Smooth muscle cell (in vitro differentiated cells): ENCODE measurements around the gene PPP1R26. TPM values are rescaled to one million over a fixed set of nuclear protein-coding genes. Genes with fewer than 3 reads are reported as not detected.

Experiments used
- DNase-seq: peaks from one replicate; lab custom pipeline; 2025; ENCODE audit not compliant: unreplicated experiment; lab: John Stamatoyannopoulos, UW
- H2AFZ ChIP-seq: fragments of 200-600 bp; sonication (generic); 2 replicates; pipeline ENCODE4 v1.6.0; 2016; ENCODE audit warnings: antibody characterized with exemption, low read depth, mild to moderate bottlenecking
- H3F3A ChIP-seq: fragments of 200-600 bp; sonication (generic); 2 replicates; pipeline ENCODE4 v1.6.0; 2017; ENCODE audit warnings: antibody characterized with exemption, low read depth
- H3K27ac ChIP-seq: fragments of 200-600 bp; sonication (generic); 2 replicates; pipeline ENCODE4 v1.5.1; 2016; ENCODE audit warnings: low read depth, mild to moderate bottlenecking
- H3K27me3 ChIP-seq: fragments of 200-600 bp; sonication (generic); 2 replicates; pipeline ENCODE4 v1.6.1; 2016; ENCODE audit warnings: low read depth, mild to moderate bottlenecking
- H3K36me3 ChIP-seq: fragments of 200-600 bp; sonication (generic); 2 replicates; pipeline ENCODE4 v1.5.1; 2016; ENCODE audit warnings: low read depth
- H3K4me1 ChIP-seq: fragments of 200-600 bp; sonication (generic); 2 replicates; pipeline ENCODE4 v1.5.1; 2016; ENCODE audit warnings: low read depth
- H3K4me2 ChIP-seq: fragments of 200-600 bp; sonication (generic); 2 replicates; pipeline ENCODE4 v1.6.0; 2016; ENCODE audit warnings: mild to moderate bottlenecking
- H3K4me3 ChIP-seq: fragments of 200-600 bp; sonication (generic); 2 replicates; pipeline ENCODE4 v1.5.1; 2016; ENCODE audit warnings: mild to moderate bottlenecking
- H3K79me2 ChIP-seq: fragments of 200-600 bp; sonication (generic); 2 replicates; pipeline ENCODE4 v1.6.0; 2016; ENCODE audit warnings: low read depth, mild to moderate bottlenecking
- H3K9ac ChIP-seq: fragments of 200-600 bp; sonication (generic); 2 replicates; pipeline ENCODE4 v1.6.0; 2016; ENCODE audit warnings: low read depth
- H3K9me3 ChIP-seq: fragments of 200-600 bp; sonication (generic); replicated peaks from 2 replicates; pipeline ENCODE4 v1.5.1; 2016; ENCODE audit warnings: low read depth
- H4K20me1 ChIP-seq: fragments of 200-600 bp; sonication (generic); 2 replicates; pipeline ENCODE4 v1.6.0; 2016; ENCODE audit warnings: low read depth
- WGBS: methylation state at CpG from one replicate; pipeline ENCODE4 v1.1.7; 2016; ENCODE audit warnings: low lambda C conversion rate; 5-methylcytosine and 5-hydroxymethylcytosine counted together
- polyA plus RNA-seq: library from polyadenylated mRNA; unstranded; fragments of >200 nt; fragmentation: Nextera tagmentation; extraction: Ambion mirVana; gene quantifications from 2 replicates; pipeline ENCODE4 v1.2.1, GENCODE V29; 2016
- total RNA-seq: library from RNA; depleted of rRNA; stranded (reverse); fragments of >200 nt; gene quantifications from 2 replicates; pipeline ENCODE4 v1.2.3, GENCODE V29; 2014
- TF ChIP-seq, protein P1 (sequence below): fragments of 200-600 bp; sonication (generic); IDR thresholded peaks from 2 replicates; pipeline ENCODE4 v1.5.1; 2017; ENCODE audit warnings: borderline replicate concordance, mild to moderate bottlenecking, antibody characterized with exemption; ENCODE audit not compliant: insufficient read depth, poor library complexity, severe bottlenecking

Gene PPP1R26
- total and polyA plus RNA-seq, 2 experiments from 2014 or later = 7.7 to 8.1 TPM

DNA sequence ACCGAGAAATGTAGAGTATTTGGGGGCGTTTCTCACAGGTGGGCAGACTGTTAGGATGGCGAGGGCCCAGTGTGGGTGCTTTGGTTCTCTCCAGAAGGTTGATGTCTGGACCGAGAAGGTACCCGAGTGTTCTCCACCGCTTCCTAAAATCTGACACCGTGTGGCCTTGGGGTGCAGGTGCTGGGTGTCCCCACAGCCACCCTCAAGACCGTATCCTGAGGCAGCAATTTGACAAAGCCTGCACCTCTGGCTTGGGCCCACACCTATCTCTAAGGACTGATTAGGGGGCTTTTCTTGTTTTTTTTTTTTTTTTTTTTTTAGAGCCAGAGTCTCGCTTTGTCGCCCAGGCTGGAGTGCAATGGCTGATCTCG is 1.3 kb downstream of the PPP1R26 start:
- no peak for DNase-seq
- Histone ChIP-seq H3K9me3 (no peaks in the 10 kb centered on the region), H3K27me3 (no peaks in the 10 kb centered on the region), H3K79me2 (no peaks in the 10 kb centered on the region), H3K36me3 (no peaks in the 10 kb centered on the region), H3K4me3 (peak overlapping the region; percentile 95), H3K4me2 (peak overlapping the region; percentile 98), H2AFZ (peak overlapping the region; percentile 95), H4K20me1 (peaks cover 21% of the 10 kb centered on the region), H3K27ac (no peak overlapping the region), H3F3A (no peaks in the 10 kb centered on the region), H3K4me1 (peaks cover 8% of the 10 kb centered on the region), H3K9ac (no peak overlapping the region)
- WGBS = 45% methylated on average over 11 of the region's 11 CpGs
- TF ChIP-seq, protein P1, sequence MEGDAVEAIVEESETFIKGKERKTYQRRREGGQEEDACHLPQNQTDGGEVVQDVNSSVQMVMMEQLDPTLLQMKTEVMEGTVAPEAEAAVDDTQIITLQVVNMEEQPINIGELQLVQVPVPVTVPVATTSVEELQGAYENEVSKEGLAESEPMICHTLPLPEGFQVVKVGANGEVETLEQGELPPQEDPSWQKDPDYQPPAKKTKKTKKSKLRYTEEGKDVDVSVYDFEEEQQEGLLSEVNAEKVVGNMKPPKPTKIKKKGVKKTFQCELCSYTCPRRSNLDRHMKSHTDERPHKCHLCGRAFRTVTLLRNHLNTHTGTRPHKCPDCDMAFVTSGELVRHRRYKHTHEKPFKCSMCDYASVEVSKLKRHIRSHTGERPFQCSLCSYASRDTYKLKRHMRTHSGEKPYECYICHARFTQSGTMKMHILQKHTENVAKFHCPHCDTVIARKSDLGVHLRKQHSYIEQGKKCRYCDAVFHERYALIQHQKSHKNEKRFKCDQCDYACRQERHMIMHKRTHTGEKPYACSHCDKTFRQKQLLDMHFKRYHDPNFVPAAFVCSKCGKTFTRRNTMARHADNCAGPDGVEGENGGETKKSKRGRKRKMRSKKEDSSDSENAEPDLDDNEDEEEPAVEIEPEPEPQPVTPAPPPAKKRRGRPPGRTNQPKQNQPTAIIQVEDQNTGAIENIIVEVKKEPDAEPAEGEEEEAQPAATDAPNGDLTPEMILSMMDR = no peak

DNA sequence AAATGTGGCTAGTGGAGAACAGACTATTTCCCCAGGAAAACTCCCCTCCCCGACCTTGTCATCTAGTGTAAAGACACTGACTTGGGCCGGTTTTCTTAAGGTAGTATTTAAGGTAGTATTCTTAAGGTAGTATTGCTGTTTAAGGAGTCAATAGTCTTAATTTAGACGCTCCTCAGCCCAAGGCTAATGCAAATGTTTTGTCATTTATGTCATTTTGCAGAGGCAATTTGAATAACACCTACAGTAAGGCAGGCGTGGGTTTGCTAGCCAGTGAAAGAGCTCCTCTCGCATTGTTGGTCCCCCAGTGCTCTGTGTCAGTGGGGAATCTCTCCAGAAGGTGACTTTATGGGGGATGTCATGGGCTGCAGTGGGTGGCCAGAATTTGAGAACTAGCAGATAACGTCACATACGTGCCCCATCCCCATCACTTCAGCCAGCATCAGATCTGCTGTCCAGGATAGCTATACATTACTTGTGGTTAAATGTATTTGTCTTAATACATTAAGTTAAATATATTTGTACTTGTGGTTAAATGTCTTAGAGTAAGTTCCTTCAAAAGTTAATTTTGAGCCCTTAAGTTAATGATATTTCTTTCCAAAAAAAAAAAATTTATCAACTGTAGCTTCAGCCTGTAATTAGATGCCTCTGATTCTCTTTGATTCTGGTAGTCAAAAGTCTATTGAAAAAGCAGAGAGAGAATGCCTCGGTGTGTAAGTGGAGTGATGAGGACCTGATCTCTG is 2.6 kb downstream of the PPP1R26 start:
- no peaks in the 10 kb centered on the region for H3F3A ChIP-seq
- H3K27ac ChIP-seq = no peak overlapping the region
- H2AFZ ChIP-seq = no peak overlapping the region
- no peaks in the 10 kb centered on the region for H3K27me3 ChIP-seq
- TF ChIP-seq, protein P1 = no peak
- no peak for DNase-seq
- no peaks in the 10 kb centered on the region for H3K36me3 ChIP-seq
- H3K4me1 ChIP-seq = peaks cover 8% of the 10 kb centered on the region
- H3K9ac ChIP-seq = no peak overlapping the region
- 82% methylated on average over 8 of the region's 8 CpGs for WGBS
- no peak overlapping the region for H3K4me3 ChIP-seq
- no peaks in the 10 kb centered on the region for H3K79me2 ChIP-seq
- no peak overlapping the region for H3K4me2 ChIP-seq
- no peaks in the 10 kb centered on the region for H3K9me3 ChIP-seq
- peaks cover 15% of the 10 kb centered on the region for H4K20me1 ChIP-seq

DNA sequence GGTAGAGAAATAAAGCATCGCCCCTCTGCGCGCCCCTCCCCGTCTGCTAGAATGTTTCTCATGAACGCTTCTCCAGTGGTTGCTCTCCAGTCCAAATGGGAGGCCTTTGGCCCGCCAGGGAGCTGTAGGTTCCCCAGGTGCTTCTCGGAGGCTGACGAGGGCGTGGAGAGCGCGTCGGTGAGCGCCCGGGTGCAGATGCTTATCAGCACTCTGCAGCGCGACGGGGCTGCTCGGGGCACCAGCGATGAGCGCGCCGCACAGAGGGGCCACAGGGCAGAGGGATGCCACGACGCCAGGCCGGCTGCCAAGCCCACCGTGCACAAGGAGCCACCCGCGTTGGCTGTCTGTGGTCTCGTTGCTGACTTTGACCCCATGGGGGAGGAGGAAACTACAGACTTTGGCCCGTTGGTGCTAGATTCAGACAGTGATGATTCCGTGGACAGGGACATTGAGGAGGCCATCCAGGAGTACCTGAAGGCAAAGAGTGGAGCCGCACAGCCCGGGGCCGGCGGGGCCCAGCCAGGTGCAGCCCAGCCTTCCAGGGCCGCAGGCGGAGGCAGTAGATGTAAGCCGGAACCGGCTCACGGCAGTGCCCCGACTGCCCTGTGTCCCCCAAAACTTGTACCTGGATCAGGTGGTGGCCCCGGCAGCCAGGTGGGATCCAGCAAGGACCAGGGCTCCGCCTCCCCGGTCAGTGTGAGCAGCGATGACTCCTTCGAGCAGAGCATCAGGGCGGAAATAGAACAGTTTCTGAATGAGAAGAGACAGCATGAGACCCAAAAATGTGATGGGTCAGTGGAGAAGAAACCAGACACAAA is 5.1 kb downstream of the PPP1R26 start:
- no peak overlapping the region for H3K4me3 ChIP-seq
- no peaks in the 10 kb centered on the region for H3F3A ChIP-seq
- TF ChIP-seq, protein P1 = no peak
- no peaks in the 10 kb centered on the region for H3K9me3 ChIP-seq
- no peaks in the 10 kb centered on the region for H3K79me2 ChIP-seq
- no peak for DNase-seq
- no peak overlapping the region for H2AFZ ChIP-seq
- no peak overlapping the region for H3K4me2 ChIP-seq
- no peaks in the 10 kb centered on the region for H3K27me3 ChIP-seq
- H3K27ac ChIP-seq = no peak overlapping the region
- whole genome bisulfite sequencing = 98% methylated on average over 47 of the region's 47 CpGs
- no peak overlapping the region for H3K9ac ChIP-seq
- peaks cover 8% of the 10 kb centered on the region for H3K4me1 ChIP-seq
- peaks cover 15% of the 10 kb centered on the region for H4K20me1 ChIP-seq
- no peaks in the 10 kb centered on the region for H3K36me3 ChIP-seq
